CD14-positive monocyte (primary cell): Measurements from ENCODE around the gene SSR3. TPM values are rescaled to one million over a fixed set of nuclear protein-coding genes. Genes with fewer than 3 reads are reported as not detected.

Experiments
- DNase-seq, 3 donors: peaks; one replicate each; pipeline ENCODE4 v3.0.0-alpha.2; 2011 to 2022
- H2AFZ ChIP-seq: 2 replicates; pipeline ENCODE4 v1.6.0; 2012; ENCODE audit warnings: mild to moderate bottlenecking, low read depth, low read length, inconsistent platforms; ENCODE audit not compliant: insufficient read depth, poor library complexity, severe bottlenecking
- H3K27ac ChIP-seq, 2 donors: 1 replicate in 1 of 2; 2 replicates in 1 of 2; pipeline ENCODE4 v1.5.1; 2012 to 2013; ENCODE audit warnings: low read length in 2 of 2, control low read depth in 1 of 2, inconsistent platforms in 1 of 2, low read depth in 1 of 2, mild to moderate bottlenecking in 1 of 2
- H3K27me3 ChIP-seq, 2 donors: one replicate each; pipeline versions ENCODE4 v1.6.0 to v1.6.1; 2011 to 2013; ENCODE audit warnings: low read length in 2 of 2; ENCODE audit not compliant: control insufficient read depth in 2 of 2, insufficient read depth in 2 of 2
- H3K36me3 ChIP-seq, 2 donors: replicated peaks in 1 of 2; 1 replicate in 1 of 2; 2 replicates in 1 of 2; pipeline versions ENCODE4 v1.5.1 to v1.6.1; 2012 to 2013; ENCODE audit warnings: low read length in 2 of 2, control low read depth in 1 of 2, inconsistent platforms in 1 of 2, mild to moderate bottlenecking in 1 of 2; ENCODE audit not compliant: insufficient read depth in 2 of 2, control insufficient read depth in 1 of 2
- H3K4me1 ChIP-seq, 2 donors: 1 replicate in 1 of 2; 2 replicates in 1 of 2; pipeline versions ENCODE4 v1.5.1 to v1.6.1; 2012 to 2013; ENCODE audit warnings: low read length in 2 of 2, control low read depth in 1 of 2, inconsistent platforms in 1 of 2, mild to moderate bottlenecking in 1 of 2, moderate library complexity in 1 of 2; ENCODE audit not compliant: insufficient read depth in 2 of 2, control insufficient read depth in 1 of 2
- H3K4me2 ChIP-seq: replicated peaks from 2 replicates; pipeline ENCODE3; 2012; ENCODE audit warnings: low read length, moderate library complexity, mild to moderate bottlenecking; ENCODE audit not compliant: poor library complexity, severe bottlenecking; ENCODE audit errors: extremely low read depth
- H3K4me3 ChIP-seq, 3 experiments: fragments of 200-600 bp in 1 of 3; sonication (generic) in 1 of 3; replicated peaks in 1 of 3; 1 replicate in 2 of 3; 2 replicates in 1 of 3; pipeline ENCODE4 v1.5.1; 2011 to 2013; ENCODE audit warnings: low read length in 3 of 3, mild to moderate bottlenecking in 3 of 3, control low read depth in 2 of 3, low read depth in 2 of 3, inconsistent platforms in 1 of 3, moderate library complexity in 1 of 3
- H3K79me2 ChIP-seq: 2 replicates; pipeline ENCODE4 v1.6.0; 2012; ENCODE audit warnings: mild to moderate bottlenecking, control low read depth, inconsistent platforms, low read length, moderate library complexity; ENCODE audit not compliant: insufficient read depth
- H3K9ac ChIP-seq: 2 replicates; pipeline ENCODE4 v1.6.0; 2017; ENCODE audit warnings: low read length, mild to moderate bottlenecking; ENCODE audit not compliant: insufficient read depth, poor library complexity, severe bottlenecking
- H3K9me3 ChIP-seq, 2 donors: replicated peaks in 1 of 2; 1 replicate in 1 of 2; 2 replicates in 1 of 2; pipeline versions ENCODE4 v1.5.1 to v1.6.1; 2012 to 2013; ENCODE audit warnings: low read length in 2 of 2, control low read depth in 1 of 2; ENCODE audit not compliant: control insufficient read depth in 1 of 2, insufficient read depth in 1 of 2
- H4K20me1 ChIP-seq: 2 replicates; pipeline ENCODE4 v1.6.0; 2012; ENCODE audit warnings: mild to moderate bottlenecking, low read length, control low read depth, moderate library complexity; ENCODE audit not compliant: insufficient read depth
- H3K27ac Mint-ChIP-seq, 7 donors: one replicate each; pipeline ENCODE4 v1.8.0; 2020; ENCODE audit warnings: mild to moderate bottlenecking in 7 of 7, mixed read lengths in 7 of 7, moderate library complexity in 6 of 7, inconsistent platforms in 2 of 7
- H3K27me3 Mint-ChIP-seq, 3 donors: one replicate each; pipeline ENCODE4 v1.8.0; 2021 to 2022; ENCODE audit warnings: low read depth in 3 of 3, mild to moderate bottlenecking in 3 of 3, mixed read lengths in 3 of 3, moderate library complexity in 3 of 3, inconsistent platforms in 1 of 3
- H3K36me3 Mint-ChIP-seq, 2 donors: one replicate each; pipeline ENCODE4 v1.8.0; 2020; ENCODE audit warnings: mixed read lengths in 2 of 2, inconsistent platforms in 1 of 2, mild to moderate bottlenecking in 1 of 2
- H3K4me1 Mint-ChIP-seq: one replicate; pipeline ENCODE4 v1.8.0; 2020; ENCODE audit warnings: mild to moderate bottlenecking, mixed read lengths
- H3K4me3 Mint-ChIP-seq, 2 donors: one replicate each; pipeline ENCODE4 v1.8.0; 2020; ENCODE audit warnings: mild to moderate bottlenecking in 2 of 2, mixed read lengths in 2 of 2, moderate library complexity in 1 of 2
- H3K9me3 Mint-ChIP-seq, 7 donors: one replicate each; pipeline ENCODE4 v1.8.0; 2020 to 2022; ENCODE audit warnings: mixed read lengths in 7 of 7, mild to moderate bottlenecking in 6 of 7, moderate library complexity in 6 of 7, inconsistent platforms in 2 of 7
- CTCF ChIP-seq: fragments of 200-600 bp; IDR thresholded peaks from one replicate; pipeline ENCODE4 v1.8.0; 2022; ENCODE audit warnings: antibody characterized with exemption, mild to moderate bottlenecking
- WGBS: methylation state at CpG from one replicate; pipeline ENCODE4 v1.1.5; 2013; ENCODE audit warnings: missing lambda C conversion rate; ENCODE audit not compliant: insufficient coverage; 5-methylcytosine and 5-hydroxymethylcytosine counted together
- intact Hi-C, 2 donors: fragments of 100-400 bp; cut with micrococcal nuclease; formaldehyde crosslinking; loops; one replicate each; pipeline versions ENCODE4 v1.15.0 to v1.15.1; 2023
- polyA plus RNA-seq, 3 donors: library from polyadenylated mRNA; depleted of rRNA in 1 of 3; unstranded in 2 of 3; stranded (reverse) in 1 of 3; fragments of 300-500 nt in 2 of 3; fragments of >200 nt in 1 of 3; fragmentation: Illumina TruSeq in 2 of 3; gene quantifications; 1 replicate in 2 of 3; 2 replicates in 1 of 3; pipeline ENCODE4 v1.2.3, GENCODE V29; 2012 to 2021

SSR3 gene
- polyA plus RNA-seq, 3 donors: 46.6 to 243 (median 230) TPM

GRCh38 chr3:156513619-156514018 is 41.3 kb downstream of the SSR3 start:
- Histone ChIP-seq H3K36me3 (no peaks in the 10 kb centered on the region), H4K20me1 (no peaks in the 10 kb centered on the region), H3K9me3 (no peaks in the 10 kb centered on the region), H3K4me3 (no peak overlapping the region), H3K4me1 (no peaks in the 10 kb centered on the region), H3K4me2 (no peak overlapping the region), H3K27me3 (no peaks in the 10 kb centered on the region), H3K9ac (no peak overlapping the region), H3K27ac (no peak overlapping the region), H2AFZ (no peak overlapping the region), H3K79me2 (no peaks in the 10 kb centered on the region)
- peaks cover 4 to 8% (median 4%) of the 10 kb centered on the region in 3 donors for H3K27me3 Mint-ChIP-seq
- no peak for DNase-seq
- H3K36me3 Mint-ChIP-seq: no peaks in the 10 kb centered on the region
- no peak overlapping the region for H3K4me3 Mint-ChIP-seq
- intact Hi-C loops: no loop called here
- peaks cover 0 to 1% (median 0%) of the 10 kb centered on the region in 7 donors for H3K9me3 Mint-ChIP-seq
- peaks cover 1% of the 10 kb centered on the region for H3K4me1 Mint-ChIP-seq
- no peak for TF ChIP-seq CTCF
- peak overlapping the region in 1 of 7 donors; percentile 68 for H3K27ac Mint-ChIP-seq
- 90% methylated on average over 2 of the region's 5 CpGs for WGBS

- no peak for DNase-seq
- no peaks in the 10 kb centered on the region for H3K36me3 Mint-ChIP-seq
- no peak overlapping the region for H3K4me2 ChIP-seq
- H3K36me3 ChIP-seq: no peaks in the 10 kb centered on the region
- no CpG with 5 or more reads among the region's 2 CpGs for WGBS
- H3K4me1 ChIP-seq: no peaks in the 10 kb centered on the region
- H3K79me2 ChIP-seq: no peaks in the 10 kb centered on the region
- H3K4me1 Mint-ChIP-seq: no peaks in the 10 kb centered on the region
- peaks cover 1 to 8% (median 2%) of the 10 kb centered on the region in 3 donors for H3K27me3 Mint-ChIP-seq
- H4K20me1 ChIP-seq: no peaks in the 10 kb centered on the region
- H3K9me3 ChIP-seq: no peaks in the 10 kb centered on the region
- no peak overlapping the region for H2AFZ ChIP-seq
- H3K27ac ChIP-seq: no peak overlapping the region
- no peaks in the 10 kb centered on the region for H3K9me3 Mint-ChIP-seq
- H3K4me3 Mint-ChIP-seq: no peak overlapping the region
- no peak for TF ChIP-seq CTCF
- intact Hi-C loops: no loop called here
- H3K27me3 ChIP-seq: no peaks in the 10 kb centered on the region
- H3K27ac Mint-ChIP-seq: no peak overlapping the region
- no peak overlapping the region for H3K9ac ChIP-seq
- no peak overlapping the region for H3K4me3 ChIP-seq
Observed at GRCh38 chr3:156511987-156512677, 42.8 kb downstream of the SSR3 start.
